ENCODE measurements around the gene PIAS2. TPM values are rescaled to one million over a fixed set of nuclear protein-coding genes. Genes with fewer than 3 reads are reported as not detected.

The PIAS2 gene
- polyA plus RNA-seq, 3 donors: 9.9 to 13.2 (median 11.0) TPM

DNA sequence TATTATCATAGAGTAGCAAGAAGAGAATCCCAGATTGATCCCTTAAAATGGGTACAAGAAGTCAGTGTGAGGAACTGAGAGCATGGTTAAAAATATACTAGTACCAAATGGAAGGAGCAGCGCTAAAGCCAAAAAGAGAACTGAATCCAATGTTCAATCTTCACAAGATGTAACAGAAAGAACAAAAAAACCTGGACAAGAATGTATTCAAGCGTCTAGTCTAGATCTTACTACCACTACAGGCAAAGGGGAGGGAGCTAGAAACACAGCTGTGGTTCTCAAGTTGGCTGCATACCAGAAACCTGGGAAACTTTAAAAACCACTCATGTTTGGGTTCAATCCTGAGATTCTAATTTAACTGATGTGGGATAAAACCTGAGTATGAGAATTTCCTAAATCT, 57.5 kb downstream of the PIAS2 start:
- Mint-ChIP-seq H3K4me3 (no peak overlapping the region), H3K27ac (peak overlapping the region in 1 of 7 donors; percentile 16), H3K36me3 (peaks cover 26 to 29% of the 10 kb centered on the region in 2 donors), H3K4me1 (peaks cover 6% of the 10 kb centered on the region), H3K9me3 (peaks cover 0 to 3% (median 0%) of the 10 kb centered on the region in 7 donors), H3K27me3 (ENCODE audit: low read depth in 3 of 3) (no peaks in the 10 kb centered on the region)
- no peaks in the 10 kb centered on the region for H3K79me2 ChIP-seq (ENCODE audit: insufficient read depth, low read length)
- no peak for TF ChIP-seq CTCF (IDR thresholded peaks at IDR 0.05)
- DNase-seq: no peak
- no peaks in the 10 kb centered on the region for H3K9me3 ChIP-seq (replicated peaks in 1 of 2; ENCODE audit: control insufficient read depth in 1 of 2, insufficient read depth in 1 of 2, low read length in 2 of 2)
- intact Hi-C loops (cut with micrococcal nuclease): no loop called here
- H2AFZ ChIP-seq (ENCODE audit: insufficient read depth, low read depth, low read length, poor library complexity, severe bottlenecking): no peak overlapping the region
- H3K27ac ChIP-seq (ENCODE audit: low read depth in 1 of 2, low read length in 2 of 2): no peak overlapping the region
- no peaks in the 10 kb centered on the region for H3K27me3 ChIP-seq (ENCODE audit: control insufficient read depth in 2 of 2, insufficient read depth in 2 of 2, low read length in 2 of 2)
- no peak overlapping the region for H3K9ac ChIP-seq (ENCODE audit: insufficient read depth, low read length, poor library complexity, severe bottlenecking)
- no CpG with 5 or more reads among the region's 2 CpGs for WGBS (ENCODE audit: insufficient coverage)
- no peaks in the 10 kb centered on the region for H4K20me1 ChIP-seq (ENCODE audit: insufficient read depth, low read length)
- peaks cover 2 to 26% of the 10 kb centered on the region in 2 donors for H3K36me3 ChIP-seq (replicated peaks in 1 of 2; ENCODE audit: control insufficient read depth in 1 of 2, insufficient read depth in 2 of 2, low read length in 2 of 2)
- no peaks in the 10 kb centered on the region for H3K4me1 ChIP-seq (ENCODE audit: control insufficient read depth in 1 of 2, insufficient read depth in 2 of 2, low read length in 2 of 2)
- H3K4me2 ChIP-seq (replicated peaks; ENCODE audit: extremely low read depth, low read length, poor library complexity, severe bottlenecking): no peak overlapping the region
- no peak overlapping the region for H3K4me3 ChIP-seq (replicated peaks in 1 of 3; ENCODE audit: low read depth in 2 of 3, low read length in 3 of 3)

DNA sequence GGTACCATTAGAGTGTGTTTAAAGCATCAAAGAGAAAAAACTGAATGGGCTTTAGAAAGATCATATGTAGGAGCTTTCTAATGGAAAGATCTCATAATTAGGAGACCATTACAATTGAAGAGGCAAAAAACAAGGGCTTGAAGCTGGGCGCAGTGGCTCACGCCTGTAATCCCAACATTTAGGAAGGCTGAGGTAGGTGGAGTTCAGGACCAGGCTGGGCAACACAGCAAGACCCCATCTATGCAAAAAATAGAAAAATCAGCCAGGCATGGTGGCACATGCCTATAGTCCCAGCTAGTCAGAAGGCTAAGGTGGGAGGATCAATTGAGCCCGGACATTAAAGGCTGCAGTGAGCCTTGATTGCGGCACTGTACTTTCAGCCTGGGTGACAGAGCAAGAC, 59.0 kb downstream of the PIAS2 start:
- no peaks in the 10 kb centered on the region for H3K79me2 ChIP-seq (ENCODE audit: insufficient read depth, low read length)
- Mint-ChIP-seq H3K4me1 (peaks cover 6% of the 10 kb centered on the region), H3K9me3 (peaks cover 0 to 3% (median 0%) of the 10 kb centered on the region in 7 donors), H3K27me3 (ENCODE audit: low read depth in 3 of 3) (no peaks in the 10 kb centered on the region), H3K27ac (no peak overlapping the region), H3K36me3 (peaks cover 35 to 43% of the 10 kb centered on the region in 2 donors), H3K4me3 (no peak overlapping the region)
- no peak overlapping the region for H3K4me2 ChIP-seq (replicated peaks; ENCODE audit: extremely low read depth, low read length, poor library complexity, severe bottlenecking)
- no peak overlapping the region for H2AFZ ChIP-seq (ENCODE audit: insufficient read depth, low read depth, low read length, poor library complexity, severe bottlenecking)
- TF ChIP-seq CTCF (IDR thresholded peaks at IDR 0.05): no peak
- no peak overlapping the region for H3K27ac ChIP-seq (ENCODE audit: low read depth in 1 of 2, low read length in 2 of 2)
- no peaks in the 10 kb centered on the region for H3K9me3 ChIP-seq (replicated peaks in 1 of 2; ENCODE audit: control insufficient read depth in 1 of 2, insufficient read depth in 1 of 2, low read length in 2 of 2)
- H3K36me3 ChIP-seq (replicated peaks in 1 of 2; ENCODE audit: control insufficient read depth in 1 of 2, insufficient read depth in 2 of 2, low read length in 2 of 2): peaks cover 2 to 35% of the 10 kb centered on the region in 2 donors
- no peak overlapping the region for H3K4me3 ChIP-seq (replicated peaks in 1 of 3; ENCODE audit: low read depth in 2 of 3, low read length in 3 of 3)
- H3K4me1 ChIP-seq (ENCODE audit: control insufficient read depth in 1 of 2, insufficient read depth in 2 of 2, low read length in 2 of 2): no peaks in the 10 kb centered on the region
- H3K27me3 ChIP-seq (ENCODE audit: control insufficient read depth in 2 of 2, insufficient read depth in 2 of 2, low read length in 2 of 2): no peaks in the 10 kb centered on the region
- no peaks in the 10 kb centered on the region for H4K20me1 ChIP-seq (ENCODE audit: insufficient read depth, low read length)
- H3K9ac ChIP-seq (ENCODE audit: insufficient read depth, low read length, poor library complexity, severe bottlenecking): no peak overlapping the region
- intact Hi-C loops (cut with micrococcal nuclease): no loop called here
- WGBS (ENCODE audit: insufficient coverage): 95% methylated on average over 4 of the region's 4 CpGs
- DNase-seq: no peak

Data from CD14-positive monocyte (primary cell).